Measurements from ENCODE around the gene EIF3F.

Gene EIF3F

GRCh38 chr11:8032576-8033304 is 45.6 kb downstream of the EIF3F start:
- H3K27me3 ChIP-seq (ENCODE audit: control insufficient read depth, insufficient read depth, low read length), result peaks cover 37% of the 10 kb centered on the region
- H3K4me1 ChIP-seq (ENCODE audit: control insufficient read depth, insufficient read depth, low read length), result peaks cover 6% of the 10 kb centered on the region; the same call in 1 of the 2 replicates
- H3K9ac ChIP-seq (ENCODE audit: low read length), result no peak overlapping the region
- no peaks in the 10 kb centered on the region for H3K36me3 ChIP-seq (ENCODE audit: control insufficient read depth, insufficient read depth, low read length)
- no peak overlapping the region for H3K27ac ChIP-seq (ENCODE audit: low read depth, low read length)
- 0 out of 2 replicates have a peak overlapping the region, but pooled peaks have one; percentile 10 for H3K4me3 ChIP-seq (ENCODE audit: low read depth, low read length)
- H3K9me3 ChIP-seq (ENCODE audit: control insufficient read depth, insufficient read depth, low read depth, low read length), result no peaks in the 10 kb centered on the region

- Histone ChIP-seq H3K27me3 (ENCODE audit: control insufficient read depth, insufficient read depth, low read length) (peaks cover 40% of the 10 kb centered on the region), H3K4me3 (ENCODE audit: low read depth, low read length) (no peak overlapping the region), H3K36me3 (ENCODE audit: control insufficient read depth, insufficient read depth, low read length) (no peaks in the 10 kb centered on the region), H3K4me1 (ENCODE audit: control insufficient read depth, insufficient read depth, low read length) (peaks cover 6% of the 10 kb centered on the region; the same call in 1 of the 2 replicates), H3K9me3 (ENCODE audit: control insufficient read depth, insufficient read depth, low read depth, low read length) (no peaks in the 10 kb centered on the region), H3K27ac (ENCODE audit: low read depth, low read length) (no peak overlapping the region), H3K9ac (ENCODE audit: low read length) (no peak overlapping the region)
Observed at GRCh38 chr11:8033305-8034105, 46.4 kb downstream of the EIF3F start.

- no peak overlapping the region for H3K4me3 ChIP-seq (ENCODE audit: low read depth, low read length)
- no peaks in the 10 kb centered on the region for H3K36me3 ChIP-seq (ENCODE audit: control insufficient read depth, insufficient read depth, low read length)
- H3K9me3 ChIP-seq (ENCODE audit: control insufficient read depth, insufficient read depth, low read depth, low read length), result no peaks in the 10 kb centered on the region
- H3K27ac ChIP-seq (ENCODE audit: low read depth, low read length), result no peak overlapping the region
- H3K27me3 ChIP-seq (ENCODE audit: control insufficient read depth, insufficient read depth, low read length), result peaks cover 40% of the 10 kb centered on the region
- peaks cover 6% of the 10 kb centered on the region; the same call in 1 of the 2 replicates for H3K4me1 ChIP-seq (ENCODE audit: control insufficient read depth, insufficient read depth, low read length)
- H3K9ac ChIP-seq (ENCODE audit: low read length), result no peak overlapping the region
Observed at GRCh38 chr11:8034106-8034585, 47.0 kb downstream of the EIF3F start.

- no peaks in the 10 kb centered on the region for H3K9me3 ChIP-seq (ENCODE audit: control insufficient read depth, insufficient read depth, low read depth, low read length)
- H3K4me1 ChIP-seq (ENCODE audit: control insufficient read depth, insufficient read depth, low read length), result peaks cover 6% of the 10 kb centered on the region; the same call in 1 of the 2 replicates
- H3K36me3 ChIP-seq (ENCODE audit: control insufficient read depth, insufficient read depth, low read length), result no peaks in the 10 kb centered on the region
- no peak overlapping the region for H3K27ac ChIP-seq (ENCODE audit: low read depth, low read length)
- H3K4me3 ChIP-seq (ENCODE audit: low read depth, low read length), result no peak overlapping the region
- H3K9ac ChIP-seq (ENCODE audit: low read length), result no peak overlapping the region
- H3K27me3 ChIP-seq (ENCODE audit: control insufficient read depth, insufficient read depth, low read length), result peaks cover 38% of the 10 kb centered on the region
Observed at GRCh38 chr11:8034604-8035190, 47.6 kb downstream of the EIF3F start.

GRCh38 chr11:8035200-8035855 is 48.2 kb downstream of the EIF3F start:
- H3K4me3 ChIP-seq (ENCODE audit: low read depth, low read length), result no peak overlapping the region
- no peak overlapping the region for H3K27ac ChIP-seq (ENCODE audit: low read depth, low read length)
- no peaks in the 10 kb centered on the region for H3K9me3 ChIP-seq (ENCODE audit: control insufficient read depth, insufficient read depth, low read depth, low read length)
- peaks cover 6% of the 10 kb centered on the region; the same call in 1 of the 2 replicates for H3K4me1 ChIP-seq (ENCODE audit: control insufficient read depth, insufficient read depth, low read length)
- no peak overlapping the region for H3K9ac ChIP-seq (ENCODE audit: low read length)
- H3K36me3 ChIP-seq (ENCODE audit: control insufficient read depth, insufficient read depth, low read length), result no peaks in the 10 kb centered on the region
- peaks cover 33% of the 10 kb centered on the region for H3K27me3 ChIP-seq (ENCODE audit: control insufficient read depth, insufficient read depth, low read length)

- Histone ChIP-seq H3K36me3 (ENCODE audit: control insufficient read depth, insufficient read depth, low read length) (no peaks in the 10 kb centered on the region), H3K4me1 (ENCODE audit: control insufficient read depth, insufficient read depth, low read length) (peaks cover 6% of the 10 kb centered on the region; the same call in 1 of the 2 replicates), H3K27me3 (ENCODE audit: control insufficient read depth, insufficient read depth, low read length) (peaks cover 25% of the 10 kb centered on the region), H3K27ac (ENCODE audit: low read depth, low read length) (no peak overlapping the region), H3K9me3 (ENCODE audit: control insufficient read depth, insufficient read depth, low read depth, low read length) (no peaks in the 10 kb centered on the region), H3K4me3 (ENCODE audit: low read depth, low read length) (no peak overlapping the region), H3K9ac (ENCODE audit: low read length) (no peak overlapping the region)
Observed at GRCh38 chr11:8036002-8036802, 49.1 kb downstream of the EIF3F start.

GRCh38 chr11:8036986-8037385 is 49.8 kb downstream of the EIF3F start:
- no peaks in the 10 kb centered on the region for H3K36me3 ChIP-seq (ENCODE audit: control insufficient read depth, insufficient read depth, low read length)
- peaks cover 3% of the 10 kb centered on the region; the same call in 1 of the 2 replicates for H3K4me1 ChIP-seq (ENCODE audit: control insufficient read depth, insufficient read depth, low read length)
- H3K9me3 ChIP-seq (ENCODE audit: control insufficient read depth, insufficient read depth, low read depth, low read length), result no peaks in the 10 kb centered on the region
- no peak overlapping the region for H3K4me3 ChIP-seq (ENCODE audit: low read depth, low read length)
- H3K27me3 ChIP-seq (ENCODE audit: control insufficient read depth, insufficient read depth, low read length), result peaks cover 20% of the 10 kb centered on the region
- H3K27ac ChIP-seq (ENCODE audit: low read depth, low read length), result no peak overlapping the region
- no peak overlapping the region for H3K9ac ChIP-seq (ENCODE audit: low read length)

- no peak overlapping the region for H3K9ac ChIP-seq (ENCODE audit: low read length)
- no peaks in the 10 kb centered on the region for H3K9me3 ChIP-seq (ENCODE audit: control insufficient read depth, insufficient read depth, low read depth, low read length)
- no peak overlapping the region for H3K4me3 ChIP-seq (ENCODE audit: low read depth, low read length)
- H3K27me3 ChIP-seq (ENCODE audit: control insufficient read depth, insufficient read depth, low read length), result peaks cover 9% of the 10 kb centered on the region; the same call in 1 of the 2 replicates
- no peaks in the 10 kb centered on the region for H3K36me3 ChIP-seq (ENCODE audit: control insufficient read depth, insufficient read depth, low read length)
- H3K4me1 ChIP-seq (ENCODE audit: control insufficient read depth, insufficient read depth, low read length), result no peaks in the 10 kb centered on the region; the same call in 1 of the 2 replicates
- H3K27ac ChIP-seq (ENCODE audit: low read depth, low read length), result no peak overlapping the region
Observed at GRCh38 chr11:8038393-8038792, 51.3 kb downstream of the EIF3F start.

- H3K27ac ChIP-seq (ENCODE audit: low read depth, low read length), result no peak overlapping the region
- H3K9ac ChIP-seq (ENCODE audit: low read length), result no peak overlapping the region
- no peak overlapping the region for H3K4me3 ChIP-seq (ENCODE audit: low read depth, low read length)
- no peaks in the 10 kb centered on the region for H3K4me1 ChIP-seq (ENCODE audit: control insufficient read depth, insufficient read depth, low read length)
- H3K27me3 ChIP-seq (ENCODE audit: control insufficient read depth, insufficient read depth, low read length), result peaks cover 9% of the 10 kb centered on the region; the same call in 1 of the 2 replicates
- no peaks in the 10 kb centered on the region for H3K9me3 ChIP-seq (ENCODE audit: control insufficient read depth, insufficient read depth, low read depth, low read length)
- H3K36me3 ChIP-seq (ENCODE audit: control insufficient read depth, insufficient read depth, low read length), result no peaks in the 10 kb centered on the region
Observed at GRCh38 chr11:8038811-8039529, 51.8 kb downstream of the EIF3F start.
